Lower leg skin (tissue), 4 donors: Measurements from ENCODE around the gene LMCD1. TPM values are rescaled to one million over a fixed set of nuclear protein-coding genes. Genes with fewer than 3 reads are reported as not detected.

Experiments
- DNase-seq, 2 donors: peaks; one replicate each; pipeline ENCODE4 v3.0.0-alpha.2; 2019; ENCODE audit warnings: low spot score in 2 of 2
- H3K4me3 ChIP-seq: fragments of 200-600 bp; sonication (generic); 2 replicates; pipeline ENCODE4 v1.5.1; 2017; ENCODE audit warnings: mild to moderate bottlenecking, low read depth; ENCODE audit not compliant: poor library complexity, severe bottlenecking
- POLR2A ChIP-seq, 2 donors: fragments of 450-650 bp; IDR thresholded peaks; one replicate each; pipeline ENCODE4 v1.6.1; 2016 to 2017; ENCODE audit warnings: antibody characterized with exemption in 2 of 2, mild to moderate bottlenecking in 1 of 2, moderate library complexity in 1 of 2
- WGBS, 2 donors: methylation state at CpG; one replicate each; pipeline ENCODE4 v1.1.5; 2018; 5-methylcytosine and 5-hydroxymethylcytosine counted together
- intact Hi-C: fragments of 100-400 bp; cut with DNase I; formaldehyde crosslinking; loops from one replicate; pipeline ENCODE4 v1.15.0; 2023; ENCODE audit warnings: low total_unique reads
- total RNA-seq, 4 donors: library from RNA; depleted of rRNA; stranded (reverse); fragments of >200 nt; gene quantifications; one replicate each; pipeline ENCODE4 v1.1.0, GENCODE V29; 2016
- TF ChIP-seq, protein P1 (sequence below), 3 donors: fragments of 450-650 bp; IDR thresholded peaks; one replicate each; pipeline ENCODE4 v1.5.1; 2016; ENCODE audit warnings: antibody characterized with exemption in 3 of 3, mild to moderate bottlenecking in 3 of 3, moderate library complexity in 2 of 3

LMCD1 gene
- total RNA-seq, 4 donors from 2014 or later, result 40.4 to 81.5 (median 54.1) TPM

DNA sequence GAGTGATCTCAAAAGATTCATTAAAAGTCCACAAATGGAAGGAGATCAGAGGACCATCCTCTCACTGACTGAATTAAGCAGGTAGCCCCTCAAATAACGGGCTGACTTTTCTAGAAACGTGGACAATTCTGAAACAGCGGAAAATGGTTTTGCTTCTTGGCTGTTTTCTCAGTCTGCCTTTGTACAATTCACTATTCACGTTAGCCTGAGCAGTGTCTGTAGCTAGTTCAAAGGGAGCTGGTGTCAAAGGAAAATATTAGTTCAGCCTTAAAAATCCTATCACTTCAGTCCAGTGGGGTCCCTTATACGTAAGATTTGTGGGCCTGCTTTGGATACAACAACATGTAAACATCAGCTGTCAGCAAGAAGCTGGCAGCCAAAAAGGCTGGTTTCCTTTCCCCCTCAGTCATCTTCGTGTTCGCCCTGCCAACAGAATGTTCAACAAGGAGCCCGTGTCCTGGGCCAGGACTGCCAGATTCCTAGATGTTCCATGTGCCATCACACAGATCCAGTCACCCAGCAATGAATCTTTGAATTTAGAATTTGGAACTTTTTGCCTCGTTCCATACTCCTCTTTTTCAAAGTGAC, 19.3 kb downstream of the LMCD1 start:
- intact Hi-C loops, result no loop called here
- H3K4me3 ChIP-seq, result no peak overlapping the region
- TF ChIP-seq POLR2A (IDR thresholded peaks at IDR 0.05), result no peak
- DNase-seq, result no peak
- 76 to 80% methylated on average over 9 of the region's 9 CpGs for WGBS, 2 donors

- WGBS, 2 donors, result 50 to 58% methylated on average over 1 of the region's 1 CpG
- intact Hi-C loops, result no loop called here
- TF ChIP-seq POLR2A (IDR thresholded peaks at IDR 0.05), result no peak
- TF ChIP-seq, protein P1, sequence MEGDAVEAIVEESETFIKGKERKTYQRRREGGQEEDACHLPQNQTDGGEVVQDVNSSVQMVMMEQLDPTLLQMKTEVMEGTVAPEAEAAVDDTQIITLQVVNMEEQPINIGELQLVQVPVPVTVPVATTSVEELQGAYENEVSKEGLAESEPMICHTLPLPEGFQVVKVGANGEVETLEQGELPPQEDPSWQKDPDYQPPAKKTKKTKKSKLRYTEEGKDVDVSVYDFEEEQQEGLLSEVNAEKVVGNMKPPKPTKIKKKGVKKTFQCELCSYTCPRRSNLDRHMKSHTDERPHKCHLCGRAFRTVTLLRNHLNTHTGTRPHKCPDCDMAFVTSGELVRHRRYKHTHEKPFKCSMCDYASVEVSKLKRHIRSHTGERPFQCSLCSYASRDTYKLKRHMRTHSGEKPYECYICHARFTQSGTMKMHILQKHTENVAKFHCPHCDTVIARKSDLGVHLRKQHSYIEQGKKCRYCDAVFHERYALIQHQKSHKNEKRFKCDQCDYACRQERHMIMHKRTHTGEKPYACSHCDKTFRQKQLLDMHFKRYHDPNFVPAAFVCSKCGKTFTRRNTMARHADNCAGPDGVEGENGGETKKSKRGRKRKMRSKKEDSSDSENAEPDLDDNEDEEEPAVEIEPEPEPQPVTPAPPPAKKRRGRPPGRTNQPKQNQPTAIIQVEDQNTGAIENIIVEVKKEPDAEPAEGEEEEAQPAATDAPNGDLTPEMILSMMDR (IDR thresholded peaks at IDR 0.05), result no peak
Observed at GRCh38 chr3:8523041-8523440, 21.4 kb downstream of the LMCD1 start.

DNA sequence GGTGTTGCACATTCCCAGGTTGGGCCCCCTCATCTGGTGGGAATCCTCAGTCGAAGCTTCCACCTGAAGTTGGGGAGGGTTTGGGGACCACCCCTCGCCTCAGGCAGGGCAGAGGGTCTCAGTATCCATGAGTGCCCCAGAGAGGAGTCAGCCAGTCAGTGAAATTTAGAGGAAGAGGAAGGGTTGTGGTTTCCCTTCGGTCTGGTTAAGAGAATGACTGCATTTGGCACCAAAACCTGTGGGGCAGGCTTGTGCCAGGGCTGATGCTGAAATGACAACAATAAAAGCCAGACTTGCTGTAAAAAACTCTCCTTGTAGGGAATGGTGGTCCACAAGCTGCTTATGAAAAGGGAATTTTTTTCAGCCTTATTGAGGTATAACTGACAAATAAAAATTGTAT, 22.6 kb downstream of the LMCD1 start:
- intact Hi-C loops, result no loop called here
- no peak for TF ChIP-seq POLR2A (IDR thresholded peaks at IDR 0.05)
- TF ChIP-seq, protein P1 (IDR thresholded peaks at IDR 0.05), result no peak
- 39 to 41% methylated on average over 3 of the region's 3 CpGs for WGBS, 2 donors
- no peak for DNase-seq
- no peak overlapping the region for H3K4me3 ChIP-seq

More at GRCh38 chr3:8523041-8523440, 21.4 kb downstream of the LMCD1 start:
- DNase-seq, result no peak
- no peak overlapping the region for H3K4me3 ChIP-seq

DNA sequence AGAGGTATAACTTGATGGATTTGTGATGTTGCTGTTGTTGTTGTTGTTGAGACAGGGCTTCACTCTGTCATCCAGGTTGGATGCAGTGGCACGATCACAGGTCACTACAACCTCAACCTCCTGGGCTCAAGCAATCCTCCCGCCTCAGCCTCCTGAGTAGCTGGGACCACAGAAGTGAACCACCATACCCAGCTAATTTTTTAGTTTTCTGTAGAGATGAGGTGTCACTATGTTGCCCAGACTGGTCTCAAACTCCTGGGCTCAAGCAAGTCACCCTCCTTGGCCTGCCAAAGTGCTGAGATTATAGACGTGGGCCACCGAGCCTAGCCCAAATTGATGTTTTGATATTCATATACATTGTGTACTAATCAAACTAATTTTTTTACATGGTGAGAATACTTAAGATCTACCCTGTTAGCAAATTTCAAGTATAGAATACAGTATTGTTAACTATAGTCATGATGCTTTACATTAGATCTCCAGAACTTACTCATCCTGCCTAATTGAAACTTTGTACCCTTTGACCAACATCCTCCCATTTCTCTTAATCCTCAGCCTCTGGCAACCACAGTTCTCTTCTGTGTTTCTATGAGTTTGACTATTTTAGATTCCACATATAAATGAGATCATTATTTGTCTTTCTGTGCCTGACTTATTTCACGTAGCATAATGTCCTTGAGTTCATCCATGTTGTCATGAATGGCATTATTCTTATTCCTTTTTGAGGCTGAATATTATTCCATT, 23.2 kb downstream of the LMCD1 start:
- intact Hi-C loops, result no loop called here
- H3K4me3 ChIP-seq, result no peak overlapping the region
- TF ChIP-seq POLR2A (IDR thresholded peaks at IDR 0.05), result no peak
- TF ChIP-seq, protein P1 (IDR thresholded peaks at IDR 0.05), result no peak
- 84 to 86% methylated on average over 5 of the region's 5 CpGs for WGBS, 2 donors
- no peak for DNase-seq

DNA sequence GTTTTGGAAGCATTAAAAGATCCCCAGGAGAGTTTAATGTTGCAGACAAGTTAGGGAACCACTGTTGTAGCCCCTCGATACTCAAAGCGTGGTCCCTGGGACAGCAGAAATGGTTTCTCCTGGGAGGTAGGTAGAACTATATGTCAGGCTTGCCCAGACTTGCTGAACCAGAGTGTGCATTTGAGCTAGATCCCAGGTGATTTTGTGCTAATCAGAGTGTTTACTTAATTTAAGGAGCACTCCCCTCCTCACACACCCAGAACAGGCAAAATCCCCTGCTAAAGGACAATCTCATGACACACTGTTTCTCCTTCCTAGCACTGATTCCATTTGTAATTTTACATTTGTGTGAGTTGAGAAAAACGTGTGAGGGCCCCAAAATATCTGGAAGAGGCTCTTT, 24.3 kb downstream of the LMCD1 start:
- intact Hi-C loops, result no loop called here
- H3K4me3 ChIP-seq, result no peak overlapping the region
- WGBS, 2 donors, result 66 to 77% methylated on average over 3 of the region's 3 CpGs
- DNase-seq, result no peak
- TF ChIP-seq, protein P1 (IDR thresholded peaks at IDR 0.05), result no peak
- no peak for TF ChIP-seq POLR2A (IDR thresholded peaks at IDR 0.05)

DNA sequence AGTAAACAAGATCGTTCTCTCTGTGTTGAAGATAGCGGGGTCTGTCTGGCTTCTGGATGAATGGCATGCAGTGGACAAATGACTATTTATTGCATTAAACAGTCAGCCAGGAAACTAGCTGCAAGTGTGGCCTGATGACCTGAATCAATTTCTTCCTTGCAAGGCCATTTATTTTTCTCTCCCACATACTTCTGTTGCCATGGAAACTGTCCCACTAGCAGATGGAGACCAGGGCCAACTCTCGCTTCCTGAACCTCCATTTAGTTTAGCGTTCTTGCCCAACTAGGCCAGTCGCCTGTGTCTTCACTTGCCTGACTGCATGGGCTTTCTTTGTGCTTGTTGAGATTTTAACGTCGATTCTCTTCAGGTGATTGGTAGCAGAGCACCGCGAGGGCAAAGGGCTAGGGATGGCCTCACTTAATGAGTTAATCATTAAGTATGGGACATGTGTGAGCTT, 27.6 kb downstream of the LMCD1 start:
- 71 to 81% methylated on average over 9 of the region's 9 CpGs for WGBS, 2 donors

More for the DNA sequence above, 27.6 kb downstream of the LMCD1 start:
- TF ChIP-seq, protein P1 (IDR thresholded peaks at IDR 0.05), result no peak
- TF ChIP-seq POLR2A (IDR thresholded peaks at IDR 0.05), result no peak
- DNase-seq, result no peak
- intact Hi-C loops, result no loop called here
- no peak overlapping the region for H3K4me3 ChIP-seq
